NCI-H345 (cell line): ENCODE data around the gene EFR3B.
"Not testable (repeated sequence)": the region's sequence is repeated elsewhere in the genome, so short reads cannot be mapped to it uniquely, and the experiment has no call there.

Source experiments
- DNase-seq: peaks from one replicate; lab custom pipeline; 2025; lab: John Stamatoyannopoulos, UW

Gene EFR3B

DNA sequence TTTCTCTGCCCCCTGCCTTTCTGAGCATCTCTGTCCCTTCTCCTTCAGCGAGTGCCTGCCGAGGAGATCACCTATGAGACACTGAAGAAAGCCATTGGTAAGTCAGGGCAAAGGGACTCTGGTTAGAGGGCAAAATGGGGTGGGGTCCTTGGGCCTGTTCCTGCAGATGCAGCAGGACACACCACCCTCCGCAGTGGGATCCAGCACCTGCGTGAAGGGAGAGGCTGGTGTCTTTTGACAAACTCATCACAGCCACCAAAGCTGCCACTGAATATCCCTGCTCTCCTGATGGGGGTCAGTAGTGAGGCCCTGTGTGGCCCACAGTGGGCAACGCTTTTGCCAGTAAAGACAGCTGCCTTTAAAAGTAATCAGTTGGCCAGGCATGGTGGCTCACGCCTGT lies 107.8 kb downstream of the EFR3B start:
- no peak for DNase-seq

DNA sequence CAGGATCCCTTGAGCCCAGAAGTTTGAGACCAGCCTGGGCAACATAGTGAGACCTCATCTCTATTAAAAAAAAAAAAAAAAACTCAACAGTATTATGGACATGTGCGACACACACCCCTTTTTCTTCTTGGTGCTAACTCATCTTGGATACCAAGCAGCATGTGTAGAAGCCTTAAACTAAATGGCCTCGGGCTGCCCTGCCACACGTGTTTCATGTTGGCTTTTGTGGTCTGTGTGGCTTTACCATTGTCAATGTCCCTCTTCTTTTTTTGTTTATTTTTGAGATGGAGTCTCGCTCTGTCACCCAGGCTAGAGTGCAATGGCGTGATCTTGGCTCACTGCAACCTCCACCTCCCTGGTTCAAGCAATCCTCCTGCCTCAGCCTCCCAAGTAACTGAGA lies 109.1 kb downstream of the EFR3B start:
- not testable (repeated sequence) for DNase-seq

DNA sequence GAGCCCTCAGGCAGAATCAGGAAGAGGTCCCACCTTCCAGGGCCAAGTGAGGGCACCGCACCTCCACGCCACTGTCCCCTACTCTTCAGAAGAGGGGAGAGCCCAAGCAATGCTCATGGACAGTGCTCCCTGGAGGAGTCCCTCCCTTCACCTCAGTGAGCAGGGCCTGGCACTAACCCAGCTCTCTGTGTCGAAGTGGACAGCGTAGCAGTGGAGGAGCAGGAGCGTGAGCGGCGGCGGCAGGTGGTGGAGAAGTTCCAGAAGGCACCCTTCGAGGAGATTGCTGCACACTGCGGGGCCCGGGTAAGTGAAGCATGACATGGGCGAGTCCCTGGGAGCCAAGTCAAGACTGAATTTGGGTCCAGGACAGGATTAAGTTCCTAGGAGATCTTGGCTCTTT lies 109.8 kb downstream of the EFR3B start:
- DNase-seq: no peak

DNA sequence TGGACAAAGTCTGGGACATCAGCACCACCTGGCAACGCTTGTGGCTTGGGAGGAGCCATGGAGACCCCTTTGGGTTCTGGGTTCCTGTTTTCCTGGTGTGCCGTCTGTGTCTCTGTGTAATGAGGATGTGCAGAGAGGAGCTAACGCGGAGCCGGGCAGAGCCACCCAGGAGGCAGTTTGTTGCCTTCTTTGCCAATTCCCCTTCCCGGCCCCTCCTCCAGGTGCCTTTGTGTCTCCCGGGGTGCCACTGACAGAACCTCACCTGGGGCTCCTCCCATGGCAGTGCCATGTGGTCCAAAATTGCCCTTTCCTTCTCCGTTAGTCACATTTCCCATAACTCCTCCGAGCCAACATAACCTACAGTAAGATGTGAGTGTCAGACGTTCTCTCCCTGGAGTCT lies 113.5 kb downstream of the EFR3B start:
- DNase-seq: no peak

DNA sequence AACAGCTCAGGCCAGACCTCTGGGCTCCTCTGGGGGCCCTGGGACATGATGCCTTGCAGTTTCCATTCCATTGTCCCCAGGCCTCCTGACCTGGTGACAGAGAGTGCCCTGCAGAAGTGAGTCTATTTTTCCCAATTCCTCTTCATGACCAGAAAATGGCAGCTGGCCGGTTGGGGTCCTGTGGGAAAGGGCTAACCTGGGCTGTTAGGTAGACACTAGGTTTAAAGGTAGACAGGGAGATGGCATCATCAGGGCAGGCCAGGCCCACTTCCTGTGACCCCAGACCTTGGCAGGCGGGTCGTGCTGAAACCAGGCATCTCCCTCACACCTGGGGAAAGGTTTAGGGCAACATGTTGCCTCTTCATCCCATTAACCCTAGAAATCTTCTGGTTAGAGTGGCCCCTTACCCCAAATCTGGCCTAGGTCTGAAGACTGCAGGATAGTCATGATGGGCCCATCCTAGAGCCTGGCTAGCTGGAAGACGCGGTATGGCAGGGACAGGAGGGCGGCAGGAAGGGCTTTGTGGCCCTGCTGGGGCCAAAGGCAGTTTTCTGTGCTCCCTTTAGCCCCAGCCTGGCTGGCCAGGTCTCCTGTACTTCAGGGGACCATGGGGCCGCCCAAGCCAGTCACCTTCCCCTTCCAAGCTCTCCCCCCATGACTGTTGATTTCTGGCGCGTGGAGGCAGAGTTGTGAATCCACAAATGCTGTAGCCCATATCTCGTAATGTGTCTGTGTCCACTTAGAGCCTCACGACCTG lies 116.4 kb downstream of the EFR3B start:
- DNase-seq: no peak

DNA sequence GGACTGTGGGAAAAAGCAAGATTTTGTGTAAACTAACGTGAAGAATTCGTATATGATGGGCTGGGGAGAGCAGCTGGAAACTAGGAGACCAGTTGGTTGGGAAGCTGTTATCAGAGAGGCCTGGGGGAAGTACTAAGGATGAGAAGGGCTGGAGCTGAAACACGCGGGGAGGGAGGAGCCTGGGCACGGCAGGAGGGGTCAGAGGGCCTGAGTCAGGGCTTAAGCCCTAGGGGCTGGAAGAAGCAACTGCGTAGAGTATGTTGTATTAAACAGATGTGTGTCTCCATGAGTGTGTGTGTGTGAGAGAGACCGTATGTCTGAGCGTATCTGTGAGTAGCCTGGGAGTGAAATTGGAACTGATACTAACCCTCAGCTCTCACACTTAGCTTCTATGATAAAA lies 118.1 kb downstream of the EFR3B start:
- no peak for DNase-seq

DNA sequence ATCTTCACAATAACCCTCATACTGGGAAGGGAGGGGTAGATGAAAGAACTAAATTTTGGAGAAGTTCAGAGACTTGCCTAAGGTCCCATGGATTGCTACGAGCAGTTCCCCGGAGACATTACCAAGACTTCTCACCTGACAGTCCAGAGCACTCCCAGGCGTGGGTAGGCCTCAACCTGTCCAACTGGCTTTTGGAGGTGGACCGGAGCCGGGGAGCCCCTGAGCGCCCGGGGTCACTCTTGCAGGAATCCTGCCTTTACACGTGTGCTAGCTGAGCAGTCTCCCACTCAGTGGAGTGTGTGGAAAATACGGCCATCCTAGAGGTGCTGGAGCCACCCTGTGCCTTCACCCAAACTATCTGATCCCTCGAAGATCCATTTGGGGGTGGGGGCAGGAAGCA lies 118.5 kb downstream of the EFR3B start:
- DNase-seq: no peak

DNA sequence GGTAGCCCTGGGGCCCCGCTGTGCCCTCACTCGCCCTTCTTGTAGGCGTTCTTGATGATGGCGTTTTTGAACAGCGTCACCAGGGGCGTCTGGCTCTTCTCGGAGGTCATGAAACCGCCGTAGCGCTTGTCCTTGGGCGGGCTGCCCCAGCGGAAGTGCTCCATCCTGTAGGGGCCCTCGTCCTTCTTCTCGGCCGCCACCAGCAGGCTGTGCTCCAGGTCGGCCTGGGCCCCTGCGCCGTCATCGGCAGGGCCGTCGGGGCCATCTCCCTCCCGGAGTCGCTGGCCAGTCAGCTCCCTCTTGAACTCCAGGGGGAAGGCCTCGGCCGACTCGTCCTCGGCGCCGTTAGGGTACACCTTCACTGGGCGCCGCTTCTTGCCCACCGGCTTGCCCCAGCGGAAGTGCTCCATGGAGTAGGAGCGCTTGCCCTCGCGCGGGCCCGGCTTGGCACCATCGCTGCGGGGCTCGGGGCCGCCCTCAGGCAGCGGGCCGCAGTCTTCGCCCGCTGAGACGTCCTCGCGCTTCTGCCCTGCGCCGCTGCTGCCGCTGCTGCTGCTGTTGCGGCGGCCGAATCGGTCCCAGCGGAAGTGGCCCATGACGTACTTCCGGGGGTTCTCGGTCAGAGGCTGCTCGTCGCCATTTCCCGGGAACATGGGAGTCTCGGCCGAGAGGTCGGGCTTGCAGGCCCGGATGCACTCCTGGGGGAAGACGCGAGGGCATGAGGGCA lies 119.3 kb downstream of the EFR3B start:
- DNase-seq: no peak

DNA sequence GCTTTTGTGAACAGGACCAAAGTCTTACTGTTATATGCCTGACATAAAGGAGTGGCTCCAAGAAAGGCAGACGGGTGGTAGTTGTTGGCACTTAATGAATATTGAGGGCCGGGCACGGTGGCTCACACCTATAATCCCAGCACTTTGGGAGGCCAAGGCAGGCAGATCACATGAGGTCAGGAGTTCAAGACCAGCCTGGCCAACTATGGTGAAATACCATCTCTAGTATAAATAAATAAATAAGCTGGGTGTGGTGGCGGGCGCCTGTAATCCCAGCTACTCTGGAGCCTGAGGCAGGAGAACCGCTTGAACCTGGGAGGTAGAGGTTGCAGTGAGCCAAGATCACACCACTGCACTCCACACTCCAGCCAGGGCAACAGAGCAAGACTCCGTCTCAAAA lies 120.2 kb downstream of the EFR3B start:
- DNase-seq: not testable (repeated sequence)

DNA sequence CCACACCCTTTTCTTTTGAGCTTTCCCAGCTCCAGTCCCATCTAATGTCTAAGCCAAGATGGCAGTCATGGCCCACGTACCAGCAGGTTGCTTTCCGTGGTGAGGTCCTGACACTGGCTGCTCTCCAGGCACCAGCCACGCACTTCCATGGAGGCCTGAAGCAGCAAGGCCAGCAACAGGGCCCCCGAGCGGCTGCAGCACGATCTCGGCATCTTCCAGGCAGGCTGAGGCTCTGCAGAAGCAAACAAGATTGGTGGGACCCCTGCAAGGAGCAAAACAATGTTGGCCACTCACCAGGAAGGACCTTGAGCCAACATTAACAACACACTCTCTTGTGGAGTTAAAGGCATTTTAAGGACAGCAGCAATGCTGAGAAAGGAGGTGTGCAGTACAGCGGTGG lies 122.7 kb downstream of the EFR3B start:
- no peak for DNase-seq

DNA sequence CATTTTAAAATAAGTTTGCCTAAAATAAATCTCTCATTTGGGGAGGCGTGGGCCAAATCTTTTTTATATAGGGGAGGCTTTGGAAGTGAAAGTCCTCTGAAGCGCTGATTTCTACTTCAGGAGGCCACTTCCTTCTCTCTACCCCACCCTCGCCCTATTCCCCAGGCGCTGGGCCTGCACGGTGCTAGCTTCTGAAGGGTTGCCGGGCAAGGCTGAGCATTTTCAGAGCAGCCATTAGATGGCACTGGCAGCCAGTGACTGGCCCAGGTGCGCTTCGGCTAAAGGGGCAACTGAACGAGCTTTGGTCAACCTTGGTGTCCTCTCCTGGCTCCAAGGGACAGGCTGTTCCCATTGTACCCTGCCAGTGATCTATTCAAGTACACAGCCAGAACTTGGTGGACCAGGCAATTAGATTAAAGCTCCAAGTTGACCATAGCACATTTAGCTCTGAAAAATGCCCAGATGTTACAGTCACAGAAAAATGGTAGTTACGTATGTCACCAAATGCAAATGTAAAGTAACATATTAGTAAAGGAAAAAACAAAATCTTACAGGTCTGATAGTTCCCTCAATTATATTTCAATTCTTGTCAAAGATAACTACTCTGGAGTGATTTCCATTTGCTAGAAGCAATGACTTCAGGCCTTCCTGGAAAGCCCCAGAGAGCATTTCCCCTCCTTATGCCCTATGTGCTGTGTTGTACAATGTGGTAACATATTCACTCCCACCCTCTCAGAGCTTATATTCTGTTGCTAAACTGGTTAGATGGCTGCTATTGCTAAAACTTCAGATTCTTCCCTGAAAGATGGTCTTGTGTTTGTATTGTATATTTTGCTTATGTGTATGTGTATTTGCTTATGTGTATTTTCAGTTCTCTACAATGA lies 124.4 kb downstream of the EFR3B start:
- DNase-seq: peak; percentile 78

DNA sequence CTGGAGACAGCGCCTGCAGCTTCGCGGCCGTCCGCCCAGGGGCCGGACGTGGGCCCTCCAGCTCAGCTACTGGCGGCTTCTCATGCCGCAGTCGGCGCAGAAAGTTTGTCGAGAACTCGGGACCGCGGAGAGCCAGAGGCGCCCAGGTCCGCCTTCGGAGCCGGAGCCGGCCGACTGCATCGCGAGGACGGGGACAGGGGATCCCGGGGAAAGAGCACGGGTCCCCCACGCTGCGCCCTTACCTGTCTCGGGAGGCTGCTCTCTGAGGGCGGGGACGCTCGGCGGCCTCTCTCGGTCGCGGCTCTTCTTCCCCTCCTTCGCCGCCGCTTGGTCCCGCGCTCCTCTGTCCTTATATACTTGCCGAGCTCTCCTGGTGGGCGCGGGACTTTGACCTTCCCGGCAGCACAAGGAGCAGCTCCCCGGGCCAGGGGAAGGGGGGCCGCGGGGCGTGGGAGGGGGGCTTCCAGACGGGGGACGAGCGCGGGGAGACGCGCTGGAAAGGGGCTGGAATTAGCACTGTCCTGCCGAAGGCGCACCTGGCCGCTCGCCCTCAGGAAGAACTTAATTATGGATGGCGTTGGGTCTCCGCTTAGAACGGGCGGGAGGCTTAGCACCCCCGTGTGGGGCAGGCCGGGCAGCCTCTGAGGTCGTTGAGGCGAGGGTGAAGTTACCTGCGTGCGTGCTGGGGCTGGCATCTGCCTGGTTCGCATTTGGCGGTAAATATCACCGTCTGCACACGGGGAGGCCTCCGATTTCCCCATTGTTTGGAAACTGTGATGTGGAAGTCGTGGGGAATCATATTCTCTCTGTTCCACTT lies 126.6 kb downstream of the EFR3B start, which contains the start of gene POMC:
Gene POMC (minus strand): TSS at position 325 of the 817 bp plus-strand sequence. CDS start 3,808 bp downstream, outside the sequence.
- peak; percentile 42 for DNase-seq

DNA sequence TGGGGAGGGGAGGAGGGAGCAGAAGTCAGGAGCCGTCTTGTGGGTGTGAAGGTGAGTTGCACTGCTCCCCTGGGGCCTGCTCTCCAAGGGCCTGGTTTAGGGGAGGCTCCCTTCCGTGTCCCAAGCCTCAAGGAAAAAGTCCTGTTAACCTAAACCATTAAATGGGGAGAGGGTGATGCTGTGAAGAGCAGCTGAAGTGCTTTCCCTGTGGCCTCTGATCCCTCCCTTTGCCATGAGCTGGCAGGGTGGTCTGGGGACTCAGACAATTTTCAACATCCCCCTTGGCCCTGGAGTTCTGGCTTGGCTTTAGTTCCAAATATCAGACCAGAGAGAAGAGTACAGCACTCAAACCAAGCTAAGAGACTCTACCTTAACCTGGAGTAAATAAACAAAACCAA lies 127.2 kb downstream of the EFR3B start:
- no peak for DNase-seq

DNA sequence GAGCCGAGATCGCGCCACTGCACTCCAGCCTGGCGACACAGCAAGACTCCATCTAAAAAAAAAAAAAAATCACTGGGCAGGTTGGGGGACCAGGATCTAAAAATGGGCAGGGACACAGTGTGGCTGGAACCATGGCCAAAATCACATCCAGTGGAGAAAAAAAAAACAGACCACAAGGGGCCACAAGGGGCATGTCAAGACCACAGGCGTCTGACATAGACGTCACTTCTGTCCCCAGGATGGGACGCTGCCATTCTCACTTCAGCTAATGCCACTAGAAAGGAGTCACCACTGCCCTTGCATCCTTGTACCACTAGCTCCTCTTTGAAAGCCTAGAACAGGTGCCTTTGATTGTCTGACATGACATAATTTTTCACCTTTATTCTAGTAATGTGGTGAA lies 129.0 kb downstream of the EFR3B start:
- DNase-seq: no peak

DNA sequence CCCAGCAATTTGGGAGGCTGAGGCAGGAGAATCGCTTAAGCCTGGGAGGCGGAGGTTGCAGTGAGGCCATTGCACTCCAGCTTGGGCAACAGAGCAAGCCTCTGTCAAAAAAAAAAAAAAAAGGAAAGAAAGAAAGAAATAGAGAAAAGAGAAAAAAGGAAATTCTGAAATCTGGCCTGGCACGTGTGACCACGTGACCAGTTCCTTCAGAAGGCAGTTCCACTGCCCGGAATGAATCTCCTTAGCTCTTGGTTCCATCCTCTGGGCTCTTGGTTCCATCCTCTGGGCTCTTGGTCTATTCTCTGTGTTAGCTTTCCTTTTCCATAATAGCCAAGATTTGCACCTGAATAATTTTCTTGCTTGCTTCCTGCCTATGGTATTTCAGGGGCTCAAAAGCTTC lies 131.8 kb downstream of the EFR3B start:
- no peak for DNase-seq

DNA sequence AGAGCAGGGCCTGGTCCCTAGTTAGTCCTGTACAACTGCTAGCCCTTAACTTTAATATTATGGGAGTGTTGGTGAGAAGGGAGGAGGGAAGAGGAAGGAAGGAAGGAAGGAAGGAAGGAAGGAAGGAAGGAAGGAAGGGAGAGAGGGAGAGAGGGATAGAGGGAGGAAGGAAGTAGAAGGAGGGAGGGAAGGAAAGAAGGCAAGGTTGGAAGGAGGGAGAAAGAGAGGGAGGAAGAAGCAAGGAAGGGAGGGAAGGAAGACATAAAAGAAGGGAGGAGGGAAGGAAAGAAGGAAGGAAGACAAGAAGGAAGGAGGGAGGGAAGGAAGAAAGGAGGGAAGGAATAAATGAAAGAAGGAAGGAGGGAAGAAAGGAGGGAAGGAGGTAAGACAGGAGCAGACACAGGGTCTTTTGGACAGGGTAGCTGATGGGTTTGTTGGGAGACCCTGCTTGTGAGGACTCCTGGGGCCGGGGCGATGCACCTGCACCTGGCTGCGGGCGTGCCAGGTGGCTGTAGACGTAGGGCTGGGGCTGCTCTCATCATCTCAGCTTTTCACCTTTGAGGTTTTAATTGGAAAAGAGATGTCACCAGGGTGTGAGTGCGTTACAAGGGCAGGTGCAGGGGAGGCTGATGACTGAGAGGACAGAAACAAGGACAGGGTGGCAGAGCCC lies 132.5 kb downstream of the EFR3B start:
- DNase-seq: peak; percentile 26

DNA sequence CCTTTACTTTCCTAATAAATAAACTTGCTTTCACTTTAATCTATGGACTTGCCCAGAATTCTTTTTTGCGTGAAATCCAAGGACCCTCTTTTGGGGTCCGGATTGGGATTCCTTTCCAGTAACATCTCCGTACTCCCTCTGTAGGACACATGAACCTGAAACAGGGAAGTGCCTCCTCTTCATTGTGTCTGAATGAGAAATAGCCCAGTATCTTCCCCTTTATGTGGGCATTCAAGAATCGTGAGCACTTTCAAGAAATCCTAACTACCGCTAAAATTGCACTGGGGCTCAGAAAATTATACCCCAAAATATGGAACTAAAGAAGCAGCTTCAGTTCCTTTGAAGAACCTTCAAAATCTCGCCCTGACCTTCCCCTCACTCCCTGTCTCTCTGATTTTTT lies 134.3 kb downstream of the EFR3B start:
- DNase-seq: no peak

DNA sequence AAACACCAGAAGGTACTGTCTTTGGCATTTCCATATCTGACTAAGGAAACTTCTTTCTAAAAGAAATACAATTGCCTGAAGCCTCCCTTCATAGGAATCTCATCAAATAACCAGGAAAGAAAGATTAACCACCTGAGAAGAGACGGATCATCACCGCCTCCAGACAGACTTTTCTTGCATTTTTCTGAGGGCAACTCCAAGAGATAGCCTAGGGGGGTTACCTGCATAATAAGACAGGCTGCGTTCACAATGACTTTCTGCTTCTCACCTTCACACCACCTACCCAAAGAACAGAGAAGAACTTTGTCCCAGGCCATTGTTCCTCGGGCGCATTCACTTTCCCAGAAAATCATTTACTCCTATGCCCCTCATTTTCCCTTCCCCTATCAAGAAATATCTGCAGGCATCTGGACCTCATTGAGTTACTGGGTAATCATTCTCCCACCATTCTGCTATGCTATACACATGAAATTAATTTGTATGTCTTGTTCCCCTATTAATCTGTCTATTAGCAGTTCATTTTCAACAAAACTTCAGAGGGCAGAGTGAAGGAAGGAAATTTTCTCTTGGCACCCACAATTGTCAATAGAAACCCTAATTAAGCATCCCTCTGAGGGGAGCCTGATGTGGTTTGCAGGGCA lies 134.8 kb downstream of the EFR3B start:
- DNase-seq: no peak

DNA sequence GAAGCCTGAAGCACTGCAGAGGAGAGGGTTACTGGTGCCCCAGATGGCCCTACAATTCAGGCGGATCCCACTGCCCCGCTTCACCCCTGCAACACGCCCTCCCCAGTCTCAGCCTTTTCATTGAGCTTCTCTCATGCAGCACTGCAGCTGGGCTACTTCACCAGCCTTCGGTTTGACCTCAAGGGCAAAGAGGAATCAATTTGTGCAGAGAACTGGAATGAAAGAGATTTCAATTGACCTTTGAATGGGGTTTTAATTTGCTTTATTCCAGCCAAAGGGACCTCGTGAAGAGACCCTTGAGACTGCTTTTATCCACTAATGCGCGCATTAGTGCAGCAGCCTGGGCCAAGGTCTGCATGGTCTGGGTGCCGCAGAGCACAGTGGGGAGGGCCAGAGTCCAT lies 135.3 kb downstream of the EFR3B start:
- no peak for DNase-seq

DNA sequence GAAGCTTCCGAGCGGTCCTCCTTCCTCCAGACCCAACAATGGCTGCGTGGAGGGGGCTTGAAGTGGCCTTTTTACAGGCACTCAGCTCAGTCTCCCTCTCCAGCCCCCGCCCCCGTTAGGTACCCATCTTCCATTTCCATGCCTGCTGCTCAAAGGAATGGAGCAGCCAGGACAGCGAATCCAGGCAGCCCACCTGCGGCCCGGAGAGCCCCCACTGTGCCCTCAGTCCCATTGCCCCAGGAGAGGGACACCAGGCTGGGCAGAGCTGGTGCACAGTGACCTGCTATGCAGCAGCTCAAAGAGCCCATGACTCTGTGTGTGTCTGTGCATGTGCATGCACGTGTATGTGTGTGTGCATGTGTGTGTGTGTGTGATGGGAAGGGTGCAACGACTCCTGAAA lies 137.1 kb downstream of the EFR3B start:
- DNase-seq: no peak

DNA sequence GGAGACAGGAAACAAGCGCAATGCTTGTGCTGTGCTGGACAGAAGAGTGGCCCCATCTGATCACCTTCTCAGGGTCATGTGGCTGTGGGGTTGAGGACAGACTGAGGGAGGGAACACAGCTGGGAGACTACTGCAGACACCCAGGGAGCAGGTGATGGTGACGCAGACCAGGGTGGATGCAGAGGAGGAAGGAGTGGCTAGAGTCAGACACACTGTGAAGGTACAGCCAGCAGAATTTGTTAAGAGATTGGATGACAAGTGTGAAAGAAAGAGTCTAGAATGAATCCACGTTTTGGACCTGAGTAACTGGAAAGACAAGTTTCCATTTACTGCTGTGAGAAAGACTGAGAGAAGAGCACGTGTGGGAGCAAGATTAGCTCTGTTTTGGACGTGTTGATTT lies 142.4 kb downstream of the EFR3B start:
- DNase-seq: no peak
